Ammon's horn (tissue), 1 donor: Measurements from ENCODE around the gene DRC3.
"Not testable (repeated sequence)": the region's sequence is repeated elsewhere in the genome, so short reads cannot be mapped to it uniquely, and the experiment has no call there.

Experiments
- DNase-seq: peaks from one replicate; pipeline ENCODE4 v3.0.0-alpha.2; 2016; ENCODE audit warnings: low spot score

Gene DRC3

GRCh38 chr17:17941015-17941414 is 31.6 kb upstream of the DRC3 start:
- no peak for DNase-seq

GRCh38 chr17:17942846-17943245 is 29.8 kb upstream of the DRC3 start:
- no peak for DNase-seq

GRCh38 chr17:17943281-17943984 is 29.2 kb upstream of the DRC3 start:
- no peak for DNase-seq

GRCh38 chr17:17944242-17944641 is 28.4 kb upstream of the DRC3 start:
- DNase-seq = no peak

GRCh38 chr17:17944743-17945142 is 27.9 kb upstream of the DRC3 start:
- no peak for DNase-seq

GRCh38 chr17:17946093-17946492 is 26.6 kb upstream of the DRC3 start:
- DNase-seq = no peak

GRCh38 chr17:17947309-17947708 is 25.4 kb upstream of the DRC3 start:
- no peak for DNase-seq

- DNase-seq = no peak
Measured at GRCh38 chr17:17947966-17948365, 24.7 kb upstream of the DRC3 start.

GRCh38 chr17:17950347-17950746 is 22.3 kb upstream of the DRC3 start:
- DNase-seq = no peak

- DNase-seq = no peak
Measured at GRCh38 chr17:17950806-17951205, 21.9 kb upstream of the DRC3 start.

- no peak for DNase-seq
Measured at GRCh38 chr17:17951524-17951923, 21.1 kb upstream of the DRC3 start.

GRCh38 chr17:17952691-17953090 is 20.0 kb upstream of the DRC3 start:
- no peak for DNase-seq

GRCh38 chr17:17954079-17954478 is 18.6 kb upstream of the DRC3 start:
- no peak for DNase-seq

GRCh38 chr17:17955790-17956341 is 16.8 kb upstream of the DRC3 start:
- not testable (repeated sequence) for DNase-seq

GRCh38 chr17:17957584-17957916 is 15.1 kb upstream of the DRC3 start:
- DNase-seq = no peak

GRCh38 chr17:17958982-17959381 is 13.7 kb upstream of the DRC3 start:
- no peak for DNase-seq

GRCh38 chr17:17959520-17960361 is 12.9 kb upstream of the DRC3 start:
- DNase-seq = no peak

GRCh38 chr17:17960500-17961030 is 12.1 kb upstream of the DRC3 start:
- DNase-seq = no peak

- peak; percentile 52 for DNase-seq
Measured at GRCh38 chr17:17963066-17963465, 9.6 kb upstream of the DRC3 start.

GRCh38 chr17:17963694-17964436 is 8.8 kb upstream of the DRC3 start:
- no peak for DNase-seq

- DNase-seq = no peak
Measured at GRCh38 chr17:17964710-17965109, 8.0 kb upstream of the DRC3 start.

- no peak for DNase-seq
Measured at GRCh38 chr17:17965152-17965721, 7.4 kb upstream of the DRC3 start.
